ENCODE data around the gene CENPB. TPM values are rescaled to one million over a fixed set of nuclear protein-coding genes. Genes with fewer than 3 reads are reported as not detected.

Gene CENPB
- total RNA-seq, 6 donors from 2014 or later = 56.6 to 125 (median 89.7) TPM

DNA sequence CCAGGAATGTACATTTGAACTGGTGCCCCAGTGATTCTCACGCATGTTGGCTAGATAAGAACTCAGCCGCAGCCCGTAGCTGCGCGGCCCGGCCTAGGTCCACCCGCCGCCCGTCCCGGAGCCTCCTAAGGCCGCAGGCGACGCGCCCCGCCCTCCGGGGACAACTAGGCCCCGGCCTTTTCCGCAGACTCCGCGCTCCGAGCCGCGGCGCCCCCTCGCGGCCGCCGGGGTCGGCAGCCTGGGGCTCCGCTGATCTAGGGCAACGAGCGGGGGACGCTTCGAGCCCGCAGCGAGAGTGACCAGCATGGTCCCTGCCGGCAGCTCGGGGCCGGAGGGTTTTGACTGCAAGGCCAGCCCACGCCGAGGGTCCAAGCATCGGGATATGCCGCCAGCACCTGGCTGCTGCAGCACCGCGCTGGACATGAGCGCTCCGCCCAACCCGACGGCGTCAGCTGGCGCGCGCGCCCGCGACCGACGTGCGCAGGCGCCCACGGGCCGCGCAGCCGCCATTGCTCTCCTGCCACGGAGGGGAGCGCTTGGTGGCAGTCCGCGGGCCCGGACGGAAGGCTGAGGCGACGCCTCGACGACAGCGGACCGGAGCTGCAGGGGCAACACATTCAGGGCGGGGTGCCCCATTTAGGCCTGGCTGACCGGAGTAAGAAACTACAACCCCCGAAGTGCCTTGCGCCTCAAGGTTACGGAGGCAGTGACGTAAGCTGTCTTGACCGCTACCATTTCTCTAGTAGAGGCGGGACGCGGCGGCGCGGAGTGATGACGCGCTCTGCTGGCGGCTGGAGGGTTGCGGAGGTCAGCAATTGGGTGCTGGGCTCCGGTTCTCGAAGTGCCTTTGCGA, 33.7 kb upstream of the CENPB start, which contains the start of gene AP5S1:
Gene AP5S1 (plus strand): TSS at position 500 of the 853 bp plus-strand sequence. CDS start 1,571 bp downstream, outside the sequence.
- peak; percentile 98 to 100 for DNase-seq
- Histone ChIP-seq H3K4me1 (peaks cover 26 to 32% (median 28%) of the 10 kb centered on the region in 4 donors), H3K36me3 (peaks cover 17 to 35% (median 26%) of the 10 kb centered on the region in 4 donors), H3K27me3 (no peaks in the 10 kb centered on the region), H3K27ac (peak within 1 kb of the TSS; percentile 94 to 99 (median 98)), H3K9me3 (no peaks in the 10 kb centered on the region), H3K4me3 (peak within 1 kb of the TSS; percentile 81 to 93 (median 86))
- peak; percentile 91 to 97 for ATAC-seq (ENCODE audit: low FRiP score in 2 of 2)
- WGBS, 2 donors = 0% methylated on average over 37 to 39 of the region's 96 CpGs
- TF ChIP-seq POLR2A (IDR thresholded peaks at IDR 0.05) (peak in 2 of 4 donors; percentile 49 to 86), POLR2AphosphoS5 (IDR thresholded peaks at IDR 0.05) (peak; percentile 90 to 94), CTCF (IDR thresholded peaks at IDR 0.05) (peak; percentile 99 to 100 (median 100)), EP300 (IDR thresholded peaks at IDR 0.05) (peak in 1 of 4 donors; percentile 66)

DNA sequence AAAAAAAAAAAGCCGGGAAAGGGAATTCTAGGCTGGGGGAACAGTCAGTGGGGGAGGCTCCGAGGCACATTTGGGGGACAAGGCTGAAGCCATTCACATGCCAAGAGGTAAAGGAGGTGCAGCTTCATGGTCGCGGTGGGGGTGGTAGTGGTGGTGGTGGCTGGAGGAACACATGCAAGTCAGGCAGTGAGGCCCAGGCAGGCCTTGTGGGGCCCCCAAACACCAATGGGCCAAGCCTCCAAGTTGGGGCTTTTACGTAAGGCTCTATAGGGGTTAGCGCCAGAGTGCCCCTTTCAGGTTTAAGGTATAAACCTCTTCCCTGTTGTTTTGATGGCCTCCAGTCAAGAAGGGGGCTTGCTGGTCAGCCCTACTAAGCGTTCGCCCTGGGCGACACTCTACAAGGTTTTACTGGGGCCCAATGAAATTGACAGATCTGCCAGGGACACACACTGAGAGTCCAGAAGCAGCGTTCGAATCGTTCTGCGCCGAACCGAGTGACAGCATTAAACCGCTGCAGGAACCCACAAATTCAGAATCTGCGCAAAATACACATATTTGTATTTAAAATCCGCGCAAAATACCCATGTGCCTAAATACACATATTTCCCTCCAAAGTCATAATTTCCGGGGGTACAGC, 33.0 kb upstream of the CENPB start:
- no peak for TF ChIP-seq EP300 (IDR thresholded peaks at IDR 0.05)
- TF ChIP-seq CTCF (IDR thresholded peaks at IDR 0.05) = no peak
- TF ChIP-seq POLR2A (IDR thresholded peaks at IDR 0.05) = no peak
- TF ChIP-seq POLR2AphosphoS5 (IDR thresholded peaks at IDR 0.05) = no peak
- DNase-seq = no peak
- peak overlapping the region in 3 of 4 donors; percentile 83 to 93 (median 90) for H3K4me3 ChIP-seq
- H3K9me3 ChIP-seq = no peaks in the 10 kb centered on the region
- 62 to 66% methylated on average over 16 to 20 of the region's 20 CpGs for WGBS, 2 donors
- peaks cover 28 to 38% (median 30%) of the 10 kb centered on the region in 4 donors for H3K4me1 ChIP-seq
- ATAC-seq (ENCODE audit: low FRiP score in 2 of 2) = no peak
- peaks cover 11 to 27% (median 20%) of the 10 kb centered on the region in 4 donors for H3K36me3 ChIP-seq
- H3K27me3 ChIP-seq = no peaks in the 10 kb centered on the region
- H3K27ac ChIP-seq = peak overlapping the region; percentile 94 to 99 (median 98)

DNA sequence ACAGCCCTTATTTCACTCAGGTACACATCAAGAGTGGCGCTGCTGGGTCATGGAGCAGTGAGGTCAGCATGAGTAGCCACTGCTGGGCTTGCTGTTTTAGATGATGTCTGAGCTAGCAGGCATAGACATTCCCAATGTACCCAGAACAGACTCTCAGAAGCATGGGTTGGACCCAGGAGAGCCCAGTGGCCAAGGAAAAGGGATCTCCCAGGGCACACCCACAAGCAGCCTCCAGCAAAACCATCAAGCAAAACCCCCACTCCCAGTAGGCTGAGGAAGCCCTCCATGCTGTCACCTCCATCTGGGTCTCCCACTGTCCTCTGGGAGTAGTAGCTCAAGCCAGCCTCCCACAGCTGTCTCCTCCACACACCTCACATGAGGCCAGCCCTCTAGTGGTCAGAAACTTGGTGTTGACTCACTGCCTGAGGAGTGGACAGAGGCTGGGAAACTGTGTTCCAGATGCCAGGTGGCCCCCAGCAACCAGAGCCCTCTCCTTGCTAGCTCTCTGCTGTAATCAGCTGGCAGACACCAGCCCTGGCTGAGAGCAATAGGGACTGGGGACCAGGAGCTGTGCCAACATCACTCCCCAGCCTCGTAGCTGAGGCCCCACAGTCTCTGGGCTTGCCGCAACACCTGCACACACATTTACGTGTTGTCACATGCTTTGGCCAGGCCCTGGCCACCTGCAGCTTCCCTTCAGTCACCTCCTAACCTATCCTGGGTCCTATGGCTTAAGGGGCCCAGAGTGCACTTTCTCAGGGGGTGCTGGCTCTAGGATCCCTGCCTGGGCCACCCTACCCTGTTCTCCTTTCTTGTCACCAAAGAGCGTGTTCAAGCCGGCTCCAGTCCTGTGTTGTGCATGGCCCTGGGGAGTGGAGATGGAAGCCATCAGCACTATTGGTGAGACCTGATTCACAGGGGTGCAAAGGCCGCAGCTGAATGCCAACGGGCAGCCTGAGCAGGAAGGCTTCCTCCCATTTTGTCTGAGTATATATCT, 31.9 kb upstream of the CENPB start:
- H3K4me1 ChIP-seq = peaks cover 31 to 45% (median 33%) of the 10 kb centered on the region in 4 donors
- ATAC-seq (ENCODE audit: low FRiP score in 2 of 2) (peak; percentile 28 to 77), DNase-seq (peak in 1 of 2 donors; percentile 81)
- H3K9me3 ChIP-seq = no peaks in the 10 kb centered on the region
- H3K36me3 ChIP-seq = peaks cover under 1 to 17% (median 9%) of the 10 kb centered on the region in 4 donors
- TF ChIP-seq CTCF (IDR thresholded peaks at IDR 0.05) (peak; percentile 46 to 83 (median 79)), POLR2A (IDR thresholded peaks at IDR 0.05) (no peak)
- no peaks in the 10 kb centered on the region for H3K27me3 ChIP-seq
- H3K27ac ChIP-seq = peak overlapping the region; percentile 94 to 99 (median 98)
- no peak overlapping the region for H3K4me3 ChIP-seq
- 80 to 82% methylated on average over 7 to 8 of the region's 8 CpGs for WGBS, 2 donors

GRCh38 chr20:3815703-3816315, 29.3 kb upstream of the CENPB start:
- Histone ChIP-seq H3K27ac (peak overlapping the region in 2 of 4 donors; percentile 5 to 44), H3K4me1 (peaks cover 39 to 55% (median 45%) of the 10 kb centered on the region in 4 donors), H3K27me3 (no peaks in the 10 kb centered on the region), H3K4me3 (no peak overlapping the region), H3K9me3 (no peaks in the 10 kb centered on the region), H3K36me3 (no peaks in the 10 kb centered on the region)
- WGBS, 2 donors = 73 to 76% methylated on average over 7 to 9 of the region's 9 CpGs
- TF ChIP-seq POLR2AphosphoS5 (IDR thresholded peaks at IDR 0.05) (no peak), POLR2A (IDR thresholded peaks at IDR 0.05) (no peak), CTCF (IDR thresholded peaks at IDR 0.05) (no peak), EP300 (IDR thresholded peaks at IDR 0.05) (no peak)
- ATAC-seq (ENCODE audit: low FRiP score in 2 of 2) = no peak
- no peak for DNase-seq
